ENCODE results near the gene LCE7A.

Gene LCE7A

GRCh38 chr1:152902636-152903035 lies 42.8 kb downstream of the LCE7A start:
- no peak overlapping the region for H3K4me3 ChIP-seq (ENCODE audit: low read length)
- no peak for TF ChIP-seq CTCF (IDR thresholded peaks at IDR 0.05; ENCODE audit: insufficient read depth, low read depth, low read length, missing control alignments)
- no peak for DNase-seq (ENCODE audit: low read depth)

GRCh38 chr1:152904688-152905440 lies 45.1 kb downstream of the LCE7A start:
- no peak overlapping the region for H3K4me3 ChIP-seq (ENCODE audit: low read length)
- no peak for TF ChIP-seq CTCF (IDR thresholded peaks at IDR 0.05; ENCODE audit: insufficient read depth, low read depth, low read length, missing control alignments)
- DNase-seq (ENCODE audit: low read depth) = peak; percentile 48

GRCh38 chr1:152906023-152906565 lies 46.3 kb downstream of the LCE7A start:
- TF ChIP-seq CTCF (IDR thresholded peaks at IDR 0.05; ENCODE audit: insufficient read depth, low read depth, low read length, missing control alignments) = no peak
- DNase-seq (ENCODE audit: low read depth) = peak; percentile 99
- H3K4me3 ChIP-seq (ENCODE audit: low read length) = no peak overlapping the region

GRCh38 chr1:152907686-152908601 lies 48.1 kb downstream of the LCE7A start, which contains the start of gene IVL:
Gene IVL, plus strand, starts transcription at chr1:152908546. Its CDS starts 1,252 bp downstream, at chr1:152909798.
- peak within 1 kb of the TSS; percentile 20 for H3K4me3 ChIP-seq (ENCODE audit: low read length)
- DNase-seq (ENCODE audit: low read depth) = peak; percentile 88
- TF ChIP-seq CTCF (IDR thresholded peaks at IDR 0.05; ENCODE audit: insufficient read depth, low read depth, low read length, missing control alignments) = no peak

- TF ChIP-seq CTCF (IDR thresholded peaks at IDR 0.05; ENCODE audit: insufficient read depth, low read depth, low read length, missing control alignments) = no peak
- peak overlapping the region; percentile 20 for H3K4me3 ChIP-seq (ENCODE audit: low read length)
- DNase-seq (ENCODE audit: low read depth) = no peak
Measured at GRCh38 chr1:152909206-152909605, 49.4 kb downstream of the LCE7A start.
